Activated CD4-positive, alpha-beta T cell treated with anti-CD3 and anti-CD28 coated beads, Interleukin-2, Interleukin-6, amounts not matched to agents 100 ng/mL and 50 ng/mL, durations not matched to agents 16 hours and 8 hours (primary cell): Measurements from ENCODE around the gene TANGO6.
"Not testable (repeated sequence)": the region's sequence is repeated elsewhere in the genome, so short reads cannot be mapped to it uniquely, and the experiment has no call there.

ENCODE experiments used
- DNase-seq: peaks from one replicate; pipeline ENCODE4 v3.0.0-alpha.2; 2020

Gene TANGO6

GRCh38 chr16:69017036-69017783 is 173.9 kb downstream of the TANGO6 start:
- no peak for DNase-seq

GRCh38 chr16:69019811-69020210 is 176.5 kb downstream of the TANGO6 start:
- no peak for DNase-seq

GRCh38 chr16:69029121-69029520 is 185.8 kb downstream of the TANGO6 start:
- no peak for DNase-seq

DNA sequence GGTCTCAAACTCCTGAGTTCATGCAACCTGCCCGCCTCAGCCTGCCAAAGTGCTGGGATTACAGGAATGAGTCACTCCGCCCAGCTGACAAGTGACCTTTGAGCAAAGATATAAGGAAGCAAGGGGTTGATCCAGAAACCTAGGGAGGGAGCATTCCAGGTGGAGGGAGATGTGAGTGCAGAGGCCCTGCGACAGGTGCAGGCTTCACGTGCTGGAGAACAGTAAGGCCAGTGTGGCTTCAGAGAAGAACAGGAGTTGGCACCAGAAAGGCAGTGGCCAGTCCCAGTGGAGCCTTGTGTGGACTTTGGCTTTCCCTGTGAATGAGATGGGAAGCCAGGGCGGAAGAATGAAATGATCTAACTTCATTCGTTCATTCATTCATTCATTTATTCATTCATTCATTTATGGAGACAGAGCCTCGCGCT is 188.6 kb downstream of the TANGO6 start:
- DNase-seq: no peak

DNA sequence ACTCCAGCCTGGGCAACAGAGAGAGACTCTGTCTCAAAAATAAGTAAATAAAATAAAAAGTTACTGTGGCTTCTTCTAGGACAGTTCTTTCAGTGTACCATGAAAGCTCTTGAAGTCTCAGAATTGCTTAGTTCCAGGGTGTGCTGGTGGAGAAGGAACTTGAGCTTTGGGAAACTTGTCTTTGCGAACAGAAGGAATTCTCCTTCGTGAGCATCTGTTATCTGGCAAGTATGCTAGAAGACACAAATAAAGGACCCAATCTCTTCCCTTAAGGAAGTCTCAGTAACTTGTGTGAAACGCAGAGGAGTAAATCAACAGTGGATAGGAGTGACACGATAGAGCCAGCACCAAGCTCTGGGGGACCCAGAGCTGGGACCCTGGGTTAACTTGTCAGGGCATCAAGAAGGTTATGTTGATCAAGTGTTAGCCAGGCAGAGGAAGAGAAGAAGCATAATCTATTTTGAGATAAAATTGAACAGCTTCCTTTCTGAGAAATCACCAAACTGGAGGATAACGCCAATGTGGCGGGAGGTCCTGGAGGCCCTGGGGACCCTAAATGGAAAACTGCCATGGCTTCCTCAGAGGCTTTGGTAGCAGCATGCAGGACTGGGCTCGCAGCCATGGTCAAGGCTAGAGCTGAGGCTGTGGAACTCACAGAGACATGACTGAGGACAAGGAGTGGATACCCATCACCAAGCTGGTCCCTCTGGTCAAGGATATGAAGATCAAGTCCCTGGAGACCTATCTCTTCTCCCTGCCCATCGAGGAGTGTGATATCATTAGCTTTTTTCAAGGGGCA is 190.0 kb downstream of the TANGO6 start:
- no peak for DNase-seq

DNA sequence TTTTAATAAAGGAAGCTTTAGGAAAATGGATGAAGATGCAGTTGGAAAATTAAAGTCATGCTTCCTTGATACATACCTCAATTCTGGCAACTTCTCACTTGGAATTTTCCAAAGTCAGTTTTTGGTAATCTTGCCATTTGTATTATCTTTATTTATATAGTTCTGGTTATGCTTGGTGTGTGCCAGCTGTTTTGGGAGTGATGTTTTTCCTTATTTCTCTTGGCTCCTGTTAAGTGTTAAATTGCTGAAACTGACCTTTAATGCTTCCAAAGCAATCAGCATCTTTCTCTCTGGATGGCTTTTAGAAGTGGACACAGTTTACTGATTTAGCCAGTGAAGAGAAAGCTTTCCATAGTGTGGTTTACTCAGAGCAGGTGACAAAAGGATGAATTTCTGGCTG is 192.0 kb downstream of the TANGO6 start:
- no peak for DNase-seq

GRCh38 chr16:69036399-69037091 is 193.2 kb downstream of the TANGO6 start:
- no peak for DNase-seq

DNA sequence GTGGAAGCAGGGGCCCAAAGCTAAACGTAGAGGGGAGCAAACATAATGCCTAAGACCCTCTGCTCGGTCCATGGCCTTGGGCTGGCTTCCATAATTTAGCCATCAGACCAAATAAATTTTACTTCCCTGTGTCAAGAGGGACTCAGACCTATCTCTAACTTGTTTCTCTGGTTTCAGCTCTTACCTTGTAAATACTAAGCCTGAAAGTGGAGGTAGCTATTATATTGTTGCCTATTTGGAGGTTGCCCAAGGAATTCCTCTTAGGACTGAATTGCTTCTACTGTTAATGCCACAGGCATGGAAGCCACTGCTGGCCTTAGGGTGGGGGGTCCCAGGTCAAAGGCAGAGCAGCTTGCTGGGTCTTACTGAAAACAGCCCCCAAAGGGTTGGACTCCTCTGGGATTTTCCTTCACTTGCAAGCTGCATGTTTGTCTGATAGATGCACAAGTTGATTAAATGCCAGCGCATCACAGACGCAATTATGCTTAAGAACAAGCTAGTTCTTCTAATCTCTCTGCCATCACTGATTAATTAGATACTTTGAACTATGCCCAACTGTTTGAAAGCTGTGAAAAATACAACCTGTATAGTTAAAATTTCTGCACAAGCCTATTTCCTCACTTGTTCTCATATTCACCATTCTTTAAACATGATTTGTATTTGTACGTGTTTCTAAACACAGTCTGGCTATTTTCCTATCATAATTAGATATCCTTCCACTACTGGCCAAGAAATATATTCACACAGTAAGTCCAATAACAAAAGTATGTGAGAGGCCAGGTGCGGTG is 194.2 kb downstream of the TANGO6 start:
- DNase-seq: no peak

DNA sequence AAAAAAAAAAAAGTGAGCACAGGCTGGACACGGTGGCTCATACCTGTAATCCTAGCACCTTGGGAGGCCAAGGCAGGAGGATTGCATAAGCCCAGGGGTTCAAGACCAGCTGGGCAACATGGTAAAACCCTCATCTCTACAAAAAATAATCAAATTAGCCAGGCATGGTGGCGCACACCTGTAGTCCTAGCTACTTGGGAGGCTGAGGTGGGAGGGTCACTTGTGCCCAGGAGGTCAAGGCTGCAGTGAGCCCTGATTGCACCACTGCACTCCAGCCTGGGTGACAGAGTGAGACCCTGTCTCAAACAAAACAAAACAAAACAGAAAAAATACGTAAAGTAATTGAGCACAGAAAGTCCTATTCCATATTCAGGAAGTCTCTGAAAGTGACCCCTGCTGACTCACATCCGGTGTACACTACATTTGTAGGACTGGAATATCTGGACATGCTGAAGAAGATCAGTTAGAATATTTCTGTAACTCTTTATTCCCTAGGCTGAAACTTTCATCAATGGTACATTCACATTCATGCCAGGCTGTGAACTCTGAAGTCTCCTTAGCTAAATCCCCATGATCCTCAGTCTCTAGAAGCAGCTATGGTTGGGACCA is 196.1 kb downstream of the TANGO6 start:
- DNase-seq: no peak

- no peak for DNase-seq
Observed at GRCh38 chr16:69040144-69040909, 197.0 kb downstream of the TANGO6 start.

DNA sequence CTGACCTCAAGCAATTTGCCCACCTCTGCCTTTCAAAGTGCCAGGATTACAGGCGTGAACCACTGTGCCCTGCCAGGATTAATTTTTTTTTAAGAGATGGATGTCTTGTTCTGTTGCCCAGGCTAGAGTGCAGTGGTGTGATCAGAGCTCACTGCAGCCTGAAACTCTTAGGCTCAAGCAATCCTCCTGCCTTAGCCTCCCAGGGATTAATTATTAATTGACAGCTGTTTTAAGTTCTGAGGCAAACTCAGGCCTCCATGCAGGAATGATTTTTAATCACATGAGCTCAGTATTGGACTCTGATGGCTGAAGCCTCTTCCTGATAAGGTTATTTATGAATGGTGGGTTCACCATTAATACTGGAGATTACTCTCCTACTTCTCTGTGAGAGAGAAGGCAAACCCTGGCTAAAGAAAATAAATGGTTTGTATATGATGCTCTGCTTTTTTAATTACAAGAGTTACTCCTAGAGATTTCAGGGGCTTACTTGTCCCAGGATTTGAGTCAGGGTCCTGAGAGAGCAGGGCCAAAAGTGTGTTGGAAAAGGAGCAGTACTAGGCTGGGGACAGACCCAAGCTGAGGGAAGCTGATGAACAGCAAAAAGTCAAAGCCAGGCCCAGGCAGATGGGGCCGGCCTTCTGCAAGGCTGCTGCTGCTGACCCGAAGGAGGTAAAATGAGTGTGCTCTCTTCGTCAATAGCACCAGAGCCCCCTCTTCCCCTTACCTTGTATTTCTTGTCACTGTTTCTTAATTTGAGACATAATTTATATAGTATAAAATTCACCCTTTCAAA is 205.2 kb downstream of the TANGO6 start:
- DNase-seq: no peak

- DNase-seq: no peak
Observed at GRCh38 chr16:69049146-69049545, 205.8 kb downstream of the TANGO6 start.

- no peak for DNase-seq
Observed at GRCh38 chr16:69049603-69050375, 206.5 kb downstream of the TANGO6 start.

DNA sequence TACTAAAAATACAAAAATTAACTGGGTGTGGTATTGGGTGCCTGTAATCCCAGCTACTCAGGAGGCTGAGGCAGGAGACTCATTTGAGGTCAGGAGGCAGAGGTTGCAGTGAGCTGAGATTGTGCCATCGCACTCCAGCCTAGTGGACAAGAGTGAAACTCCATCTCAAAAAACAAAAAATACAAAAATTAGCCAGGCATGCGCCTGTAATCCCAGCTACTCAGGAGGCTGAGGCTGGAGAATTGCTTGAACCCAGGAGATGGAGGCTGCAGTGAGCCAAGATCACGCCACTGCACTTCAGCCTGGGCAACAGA is 208.1 kb downstream of the TANGO6 start:
- not testable (repeated sequence) for DNase-seq

- DNase-seq: no peak
Observed at GRCh38 chr16:69055008-69055407, 211.7 kb downstream of the TANGO6 start.

DNA sequence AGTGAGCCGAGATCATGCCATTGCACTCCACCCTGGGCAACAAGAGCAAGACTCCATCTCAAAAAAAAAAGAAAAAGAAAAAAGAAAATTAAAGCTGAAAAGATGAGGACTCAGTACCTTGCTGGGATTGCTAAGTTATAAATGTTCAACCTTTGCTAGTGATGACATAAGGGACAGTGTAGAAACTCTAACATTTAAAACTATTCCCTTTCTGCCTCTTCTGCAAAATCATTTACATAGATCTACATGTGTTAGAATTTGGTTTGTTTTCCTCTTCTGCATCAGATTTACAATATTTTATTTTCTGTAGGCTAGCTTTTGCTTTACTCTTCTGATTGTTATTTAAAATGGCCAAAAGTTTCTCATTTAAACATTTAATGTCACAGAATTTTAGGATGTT is 212.6 kb downstream of the TANGO6 start:
- DNase-seq: no peak

DNA sequence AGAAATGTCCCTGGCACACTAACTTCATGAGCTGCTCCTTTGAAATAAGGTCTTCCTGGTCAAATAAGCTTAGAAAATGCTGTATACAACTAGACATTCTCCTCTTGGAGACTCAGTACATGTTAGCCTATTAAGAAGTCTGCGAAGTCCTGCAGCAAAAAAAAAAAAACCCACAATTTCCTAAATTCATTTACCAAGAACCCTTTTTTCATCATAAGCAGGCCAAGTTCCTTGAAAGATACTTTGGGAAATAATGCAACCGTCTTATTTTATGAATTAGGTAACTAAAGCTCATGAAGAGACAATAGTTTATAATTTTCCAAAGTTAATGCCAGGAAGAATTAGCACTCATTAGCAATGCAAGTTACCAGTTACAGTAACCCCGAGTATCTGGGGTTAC is 213.1 kb downstream of the TANGO6 start:
- no peak for DNase-seq

- no peak for DNase-seq
Observed at GRCh38 chr16:69057400-69058378, 214.4 kb downstream of the TANGO6 start.

GRCh38 chr16:69063491-69063890 is 220.2 kb downstream of the TANGO6 start:
- DNase-seq: not testable (repeated sequence)
